HepG2 (cell line): ENCODE data around the gene KCNK15. TPM values are rescaled to one million over a fixed set of nuclear protein-coding genes. Genes with fewer than 3 reads are reported as not detected.

Experiments
- ATAC-seq: fragments of 200-7000 bp; cut with Tn5 transposase; 3 replicates; pipeline ENCODE4 v1.9.1; 2020; ENCODE audit warnings: mild to moderate bottlenecking, moderate library complexity
- BruUV-seq: library from RNA; stranded (reverse); fragments of 400-500 nt; replicated peaks from 2 replicates; lab custom pipeline; 2021; lab: Mats Ljungman, UMichigan
- CTCF ChIA-PET: fragments of 300-600 bp; formaldehyde crosslinking; extraction: SDS; loops from one replicate; lab custom pipeline; 2021; ENCODE audit warnings: low total read pairs, inconsistent platforms, low intra/inter-chr PET ratio; lab: Yijun Ruan, JAX
- POLR2A ChIA-PET: fragments of 350-600 bp; sonication (Branson Sonifier 250); formaldehyde crosslinking; loops from one replicate; lab custom pipeline; 2020; ENCODE audit warnings: antibody characterized with exemption, inconsistent platforms; lab: Yijun Ruan, JAX
- DNase-seq: peaks from one replicate; pipeline ENCODE4 v3.0.0-alpha.2; 2015; ENCODE audit warnings: low spot score
- FAIRE-seq: peaks from 3 replicates; lab custom pipeline; 2011; peaks lifted over from hg19 to GRCh38; lab: Jason Lieb, UNC
- H2AFZ ChIP-seq: one replicate; pipeline ENCODE4 v1.6.1; 2011; ENCODE audit warnings: low read length, inconsistent platforms
- H3K27ac ChIP-seq: fragments of 300-600 bp; 3 replicates; pipeline ENCODE4 v1.8.0; 2011; ENCODE audit warnings: mixed run types, mild to moderate bottlenecking, mixed read lengths, low read length, inconsistent platforms; ENCODE audit not compliant: insufficient read depth; ENCODE audit errors: extremely low read length
- H3K27me3 ChIP-seq, 2 experiments: fragments of 200-600 bp in 1 of 2; 2 replicates in 1 of 2; 3 replicates in 1 of 2; pipeline versions ENCODE4 v1.6.0 to v1.8.0; 2011; ENCODE audit warnings: low read length in 2 of 2, mild to moderate bottlenecking in 2 of 2, moderate library complexity in 2 of 2, inconsistent platforms in 1 of 2; ENCODE audit not compliant: insufficient read depth in 2 of 2, control insufficient read depth in 1 of 2
- H3K36me3 ChIP-seq, 2 experiments: fragments of 200-600 bp in 1 of 2; replicated peaks in 1 of 2; 2 replicates in 1 of 2; 3 replicates in 1 of 2; pipeline versions ENCODE4 v1.5.1 to v1.8.0; 2011; ENCODE audit warnings: low read length in 2 of 2, inconsistent platforms in 1 of 2; ENCODE audit not compliant: insufficient read depth in 2 of 2, control insufficient read depth in 1 of 2
- H3K4me1 ChIP-seq: 2 replicates; pipeline ENCODE4 v1.5.1; 2012; ENCODE audit warnings: low read length, inconsistent platforms; ENCODE audit not compliant: insufficient read depth
- H3K4me2 ChIP-seq: 2 replicates; pipeline ENCODE4 v1.6.0; 2011; ENCODE audit warnings: low read depth, low read length, inconsistent platforms
- H3K4me3 ChIP-seq, 3 experiments: fragments of 200-600 bp in 1 of 3; sonication (generic), shearing (Covaris generic) in 1 of 3; replicated peaks in 1 of 3; 2 replicates each; pipeline ENCODE4 v1.5.1; 2011 to 2016; ENCODE audit warnings: low read length in 3 of 3, inconsistent platforms in 2 of 3, low read depth in 2 of 3, mild to moderate bottlenecking in 2 of 3, control low read depth in 1 of 3, mixed read lengths in 1 of 3; ENCODE audit not compliant: insufficient read depth in 1 of 3
- H3K79me2 ChIP-seq: one replicate; pipeline ENCODE4 v1.6.1; 2011; ENCODE audit warnings: low read length, inconsistent platforms; ENCODE audit not compliant: insufficient read depth
- H3K9ac ChIP-seq: 2 replicates; pipeline ENCODE4 v1.6.0; 2011; ENCODE audit warnings: mild to moderate bottlenecking, low read depth, low read length, inconsistent platforms; ENCODE audit not compliant: insufficient read depth
- H3K9me3 ChIP-seq: 2 replicates; pipeline ENCODE4 v1.5.1; 2012; ENCODE audit warnings: mild to moderate bottlenecking, low read length
- H4K20me1 ChIP-seq: 2 replicates; pipeline ENCODE4 v1.6.0; 2011; ENCODE audit warnings: inconsistent platforms, mild to moderate bottlenecking, low read length, moderate library complexity; ENCODE audit not compliant: insufficient read depth
- DBP ChIP-seq: sonication (generic); formaldehyde crosslinking; IDR thresholded peaks from 2 replicates; pipeline ENCODE4 v1.4.0; 2020; ENCODE audit warnings: missing genetic modification reagents; ENCODE audit errors: not compliant biosample characterization
- KLF16 ChIP-seq, 2 experiments: sonication (generic) in 1 of 2; formaldehyde crosslinking in 1 of 2; IDR thresholded peaks; 2 replicates each; pipeline versions ENCODE4 v1.6.1 to v1.8.0; 2016 to 2023; ENCODE audit warnings: missing genetic modification reagents in 2 of 2, missing compliant biosample characterization in 1 of 2
- PCBP1 ChIP-seq: fragments of 200-400 bp; formaldehyde crosslinking; IDR thresholded peaks from 2 replicates; pipeline ENCODE4 v1.6.1; 2017; ENCODE audit warnings: mild to moderate bottlenecking, low read depth, low read length, borderline replicate concordance
- PRPF4 ChIP-seq: fragments of 200-400 bp; formaldehyde crosslinking; IDR thresholded peaks from 2 replicates; pipeline ENCODE4 v1.6.1; 2016; ENCODE audit warnings: low read length, low read depth; ENCODE audit not compliant: poor library complexity, severe bottlenecking
- SMARCE1 ChIP-seq: fragments of 450-650 bp; IDR thresholded peaks from 2 replicates; pipeline ENCODE4 v1.6.1; 2017; ENCODE audit warnings: borderline replicate concordance
- SRF ChIP-seq: IDR thresholded peaks from 2 replicates; pipeline ENCODE4 v1.6.1; 2011; ENCODE audit warnings: mild to moderate bottlenecking, low read depth, low read length, moderate library complexity
- STAG1 ChIP-seq: sonication (generic); formaldehyde crosslinking; IDR thresholded peaks from 2 replicates; pipeline ENCODE4 v1.4.0; 2020; ENCODE audit warnings: missing genetic modification reagents
- TAF1 ChIP-seq: sonication (generic); formaldehyde crosslinking; IDR thresholded peaks from 2 replicates; pipeline ENCODE4 v1.4.0; 2020; ENCODE audit warnings: missing genetic modification reagents
- TSC22D2 ChIP-seq: sonication (generic); formaldehyde crosslinking; IDR thresholded peaks from 2 replicates; pipeline ENCODE4 v1.5.1; 2020; ENCODE audit warnings: missing genetic modification reagents, mild to moderate bottlenecking, borderline replicate concordance
- ZBTB26 ChIP-seq: IDR thresholded peaks from 2 replicates; pipeline ENCODE4 v1.6.1; 2016; ENCODE audit warnings: missing compliant biosample characterization, missing genetic modification reagents, borderline replicate concordance
- ZBTB42 ChIP-seq: sonication (generic); formaldehyde crosslinking; IDR thresholded peaks from 2 replicates; pipeline ENCODE4 v1.5.0; 2020; ENCODE audit warnings: mild to moderate bottlenecking, missing genetic modification reagents
- ZKSCAN8 ChIP-seq: IDR thresholded peaks from 2 replicates; pipeline ENCODE4 v1.6.1; 2016; ENCODE audit warnings: borderline replicate concordance, missing genetic modification reagents, missing compliant biosample characterization
- ZNF136 ChIP-seq: sonication (generic); formaldehyde crosslinking; IDR thresholded peaks from 2 replicates; pipeline ENCODE4 v1.8.1; 2022; ENCODE audit warnings: low read depth, mild to moderate bottlenecking, moderate library complexity, missing genetic modification reagents
- ZNF24 ChIP-seq: fragments of 450-650 bp; IDR thresholded peaks from 2 replicates; pipeline ENCODE4 v1.6.1; 2017; ENCODE audit warnings: antibody characterized with exemption, mild to moderate bottlenecking
- ZNF484 ChIP-seq: sonication (generic); formaldehyde crosslinking; IDR thresholded peaks from 2 replicates; pipeline ENCODE4 v1.5.1; 2020; ENCODE audit warnings: mild to moderate bottlenecking, low read depth, missing genetic modification reagents, borderline replicate concordance
- ZNF773 ChIP-seq: sonication (generic); formaldehyde crosslinking; IDR thresholded peaks from 2 replicates; pipeline ENCODE4 v1.4.0; 2020; ENCODE audit warnings: missing genetic modification reagents, borderline replicate concordance
- WGBS: methylation state at CpG from one replicate; pipeline ENCODE4 v1.1.6; 2017; ENCODE audit warnings: low lambda C conversion rate; 5-methylcytosine and 5-hydroxymethylcytosine counted together
- in situ Hi-C: cut with HindIII; loops from 2 replicates; pipeline ENCODE4 v1.10.0; 2017; ENCODE audit warnings: low pct_unique_long_range_greater_than_20kb; ENCODE audit not compliant: extremely low pct_ligation_motif_present
- intact Hi-C: fragments of 100-400 bp; cut with micrococcal nuclease; formaldehyde crosslinking; loops from one replicate; pipeline ENCODE4 v1.10.0; 2022; ENCODE audit not compliant: unreplicated experiment
- polyA plus RNA-seq, 8 experiments: library from polyadenylated mRNA; depleted of rRNA in 3 of 8; stranded (reverse) in 7 of 8; unstranded in 1 of 8; fragments of >200 nt; fragmentation: Illumina TruSeq in 4 of 8; extraction: Trizol in 4 of 8; gene quantifications; 2 replicates each; pipeline versions ENCODE4 v1.2.1 to v1.2.3, GENCODE V29; 2011 to 2016; ENCODE audit warnings: low read depth in 4 of 8, missing spikeins in 1 of 8, mixed read lengths in 1 of 8; ENCODE audit not compliant: insufficient read depth in 1 of 8
- total RNA-seq, 5 experiments: library from RNA; depleted of rRNA; stranded (reverse); fragments of >200 nt; fragmentation: Illumina TruSeq; extraction: Trizol; gene quantifications; 2 replicates each; pipeline ENCODE4 v1.2.3, GENCODE V29; 2016; ENCODE audit warnings: low read depth in 1 of 5

KCNK15 gene
- total and polyA plus RNA-seq, 2 of the 13 experiments (the other 11 are each of a cell fraction or from before 2014, with no cell fraction given) = 0.03 TPM; not detected in 1

GRCh38 chr20:44799691-44800090 is 54.0 kb downstream of the KCNK15 start:
- no peak for DNase-seq
- ChIA-PET CTCF (interaction anchor here (0.8 to 2.0 kb wide), 2 partner anchors 51 to 67 kb away, joined by 3 to 12 read pairs; no protein-coding TSS in a partner anchor), POLR2A (no interaction called here)
- H3K36me3 ChIP-seq = no peaks in the 10 kb centered on the region
- no peak overlapping the region for H2AFZ ChIP-seq
- intact Hi-C loops (loop anchor here (1.0 kb wide), 1 partner anchor 68 kb away; no protein-coding TSS in a partner anchor), in situ Hi-C loops (loop anchor here (5.0 kb wide), 1 partner anchor 63 kb away; no protein-coding TSS in a partner anchor)
- no peak overlapping the region for H3K27ac ChIP-seq
- WGBS = 19% methylated on average over 5 of the region's 5 CpGs
- no peak overlapping the region for H3K4me2 ChIP-seq
- no peak for FAIRE-seq
- H3K79me2 ChIP-seq = no peaks in the 10 kb centered on the region
- no peaks in the 10 kb centered on the region for H3K9me3 ChIP-seq
- no peaks in the 10 kb centered on the region; the same call in 1 of the 2 replicates for H4K20me1 ChIP-seq
- ATAC-seq = no peak
- no peak for TF ChIP-seq SMARCE1
- no peak for TF ChIP-seq KLF16 (CRISPR knock-in tag; IDR thresholded peaks at IDR 0.05)
- no peak for TF ChIP-seq PCBP1
- H3K9ac ChIP-seq = no peak overlapping the region
- no TSS peak for BruUV-seq
- 0 out of 2 replicates have a peak, but pooled peaks cover 6% of the 10 kb centered on the region for H3K4me1 ChIP-seq
- peaks cover 3 to 47% of the 10 kb centered on the region in 2 experiments; a peak in 4 of 5 replicates for H3K27me3 ChIP-seq
- H3K4me3 ChIP-seq = no peak overlapping the region

- no peak overlapping the region; the same call in 1 of the 2 replicates for H3K4me2 ChIP-seq
- H3K27me3 ChIP-seq = peaks cover 0 to 40% of the 10 kb centered on the region in 2 experiments; a peak in 2 of 5 replicates
- peak; percentile 25 for DNase-seq
- no peaks in the 10 kb centered on the region; the same call in 1 of the 2 replicates for H4K20me1 ChIP-seq
- intact Hi-C loops (loop anchor here (1.0 kb wide), 1 partner anchor 67 kb away; no protein-coding TSS in a partner anchor), in situ Hi-C loops (loop anchor here (5.0 kb wide), 1 partner anchor 62 kb away; no protein-coding TSS in a partner anchor)
- no peak overlapping the region for H3K9ac ChIP-seq
- H3K4me3 ChIP-seq = no peak overlapping the region
- FAIRE-seq = no peak
- no peaks in the 10 kb centered on the region for H3K36me3 ChIP-seq
- POLR2A ChIA-PET = no interaction called here
- no peaks in the 10 kb centered on the region for H3K9me3 ChIP-seq
- H2AFZ ChIP-seq = no peak overlapping the region
- ATAC-seq = peak; percentile 59
- no peak overlapping the region for H3K27ac ChIP-seq
- BruUV-seq = no TSS peak
- CTCF ChIA-PET = interaction anchor here (0.8 to 2.0 kb wide), 2 partner anchors 50 to 67 kb away, joined by 3 to 12 read pairs; no protein-coding TSS in a partner anchor
- 13% methylated on average over 7 of the region's 8 CpGs for WGBS
- 0 out of 2 replicates have a peak, but pooled peaks cover 6% of the 10 kb centered on the region for H3K4me1 ChIP-seq
- H3K79me2 ChIP-seq = no peaks in the 10 kb centered on the region
- TF ChIP-seq DBP (CRISPR knock-in tag) = no peak
- no peak for TF ChIP-seq TSC22D2
- TF ChIP-seq TAF1 (CRISPR knock-in tag) = no peak
- TF ChIP-seq SRF = no peak
- no peak for TF ChIP-seq ZNF136 (CRISPR knock-in tag)
- TF ChIP-seq STAG1 = peak; percentile 33
- no peak for TF ChIP-seq ZKSCAN8
- TF ChIP-seq PRPF4 = peak; percentile 17
- TF ChIP-seq ZBTB42 = no peak
- TF ChIP-seq ZNF24 = no peak
- TF ChIP-seq ZBTB26 = no peak
- TF ChIP-seq ZNF773 = no peak
- no peak for TF ChIP-seq ZNF484 (CRISPR knock-in tag)
Observed at GRCh38 chr20:44800391-44801046, 54.9 kb downstream of the KCNK15 start.
